ENCODE results near the gene MYO10. TPM values are rescaled to one million over a fixed set of nuclear protein-coding genes. Genes with fewer than 3 reads are reported as not detected.
"Not testable (repeated sequence)": the region's sequence is repeated elsewhere in the genome, so short reads cannot be mapped to it uniquely, and the experiment has no call there.

MYO10 gene
- total RNA-seq: 1.0 and 1.2 TPM in 2 replicates

- Mint-ChIP-seq H3K4me3 (ENCODE audit: low read depth) (peak within 1 kb of the TSS; percentile 80), H3K4me1 (ENCODE audit: low read depth) (peaks cover 28% of the 10 kb centered on the region), H3K27ac (no peak within 1 kb of the TSS), H3K9me3 (no peaks in the 10 kb centered on the region), H3K27me3 (ENCODE audit: low read depth) (peaks cover 67% of the 10 kb centered on the region), H3K36me3 (ENCODE audit: low read depth) (no peaks in the 10 kb centered on the region)
- DNase-seq (ENCODE audit: low spot score): peak; percentile 47
- intact Hi-C loops (cut with micrococcal nuclease): loop anchor here (2.0 to 5.0 kb wide), 2 partner anchors 56 to 149 kb away; no protein-coding TSS in a partner anchor
These were observed at the start of gene MYO10 for GRCh38 chr5:16936150-16936988. Gene MYO10 (minus strand): TSS chr5:16936288. CDS start chr5:16935808, 480 bp downstream.

- intact Hi-C loops (cut with micrococcal nuclease): not testable (repeated sequence)
These were observed 49.2 kb upstream of the MYO10 start for GRCh38 chr5:16985304-16985703.

GRCh38 chr5:16983972-16984371 is 47.9 kb upstream of the MYO10 start:
- DNase-seq (ENCODE audit: low spot score): no peak
- H3K36me3 Mint-ChIP-seq (ENCODE audit: low read depth): no peaks in the 10 kb centered on the region
- intact Hi-C loops (cut with micrococcal nuclease): no loop called here
- no peak overlapping the region for H3K27ac Mint-ChIP-seq
- H3K9me3 Mint-ChIP-seq: no peaks in the 10 kb centered on the region
- no peak overlapping the region for H3K4me3 Mint-ChIP-seq (ENCODE audit: low read depth)
- peaks cover 2% of the 10 kb centered on the region for H3K27me3 Mint-ChIP-seq (ENCODE audit: low read depth)
- no peaks in the 10 kb centered on the region for H3K4me1 Mint-ChIP-seq (ENCODE audit: low read depth)

More at GRCh38 chr5:16985304-16985703, 49.2 kb upstream of the MYO10 start:
- H3K4me1 Mint-ChIP-seq (ENCODE audit: low read depth); DNase-seq (ENCODE audit: low spot score); H3K4me3 Mint-ChIP-seq (ENCODE audit: low read depth); H3K36me3 Mint-ChIP-seq (ENCODE audit: low read depth); H3K9me3 Mint-ChIP-seq; H3K27me3 Mint-ChIP-seq (ENCODE audit: low read depth); H3K27ac Mint-ChIP-seq: not testable (repeated sequence)

- Mint-ChIP-seq H3K4me3 (ENCODE audit: low read depth) (no peak overlapping the region), H3K9me3 (no peaks in the 10 kb centered on the region), H3K36me3 (ENCODE audit: low read depth) (no peaks in the 10 kb centered on the region), H3K27ac (no peak overlapping the region), H3K27me3 (ENCODE audit: low read depth) (peaks cover 2% of the 10 kb centered on the region), H3K4me1 (ENCODE audit: low read depth) (no peaks in the 10 kb centered on the region)
- intact Hi-C loops (cut with micrococcal nuclease): no loop called here
- no peak for DNase-seq (ENCODE audit: low spot score)
These were observed 47.0 kb upstream of the MYO10 start for GRCh38 chr5:16983022-16983639.

GRCh38 chr5:16981700-16982099 is 45.6 kb upstream of the MYO10 start:
- Mint-ChIP-seq H3K9me3 (no peaks in the 10 kb centered on the region), H3K36me3 (ENCODE audit: low read depth) (no peaks in the 10 kb centered on the region), H3K27me3 (ENCODE audit: low read depth) (peaks cover 2% of the 10 kb centered on the region), H3K4me1 (ENCODE audit: low read depth) (no peaks in the 10 kb centered on the region), H3K27ac (no peak overlapping the region), H3K4me3 (ENCODE audit: low read depth) (no peak overlapping the region)
- intact Hi-C loops (cut with micrococcal nuclease): no loop called here
- no peak for DNase-seq (ENCODE audit: low spot score)

DNA sequence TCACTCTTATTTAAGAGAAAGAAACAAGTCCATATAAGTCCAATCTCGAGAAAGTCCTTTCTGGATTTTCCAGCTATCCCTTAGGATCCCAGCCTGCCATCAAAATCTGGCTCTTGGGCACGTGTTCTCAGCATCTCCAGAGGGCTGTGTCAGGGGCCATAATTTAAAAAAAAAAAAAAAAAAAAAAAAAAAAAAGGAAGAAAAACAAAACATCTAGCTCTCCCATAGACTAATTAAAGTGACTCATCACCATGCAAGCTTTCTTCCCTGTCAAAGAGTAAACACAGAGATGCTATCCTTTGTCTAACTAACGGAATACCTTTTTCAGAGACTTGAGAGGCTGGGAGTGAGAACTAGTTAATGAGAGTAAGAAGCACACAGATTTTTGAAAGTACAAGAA is 44.9 kb upstream of the MYO10 start:
- intact Hi-C loops (cut with micrococcal nuclease): no loop called here
- no peaks in the 10 kb centered on the region for H3K27me3 Mint-ChIP-seq (ENCODE audit: low read depth)
- no peak for DNase-seq (ENCODE audit: low spot score)
- no peak overlapping the region for H3K27ac Mint-ChIP-seq
- H3K4me3 Mint-ChIP-seq (ENCODE audit: low read depth): no peak overlapping the region
- no peaks in the 10 kb centered on the region for H3K36me3 Mint-ChIP-seq (ENCODE audit: low read depth)
- H3K9me3 Mint-ChIP-seq: no peaks in the 10 kb centered on the region
- no peaks in the 10 kb centered on the region for H3K4me1 Mint-ChIP-seq (ENCODE audit: low read depth)

DNA sequence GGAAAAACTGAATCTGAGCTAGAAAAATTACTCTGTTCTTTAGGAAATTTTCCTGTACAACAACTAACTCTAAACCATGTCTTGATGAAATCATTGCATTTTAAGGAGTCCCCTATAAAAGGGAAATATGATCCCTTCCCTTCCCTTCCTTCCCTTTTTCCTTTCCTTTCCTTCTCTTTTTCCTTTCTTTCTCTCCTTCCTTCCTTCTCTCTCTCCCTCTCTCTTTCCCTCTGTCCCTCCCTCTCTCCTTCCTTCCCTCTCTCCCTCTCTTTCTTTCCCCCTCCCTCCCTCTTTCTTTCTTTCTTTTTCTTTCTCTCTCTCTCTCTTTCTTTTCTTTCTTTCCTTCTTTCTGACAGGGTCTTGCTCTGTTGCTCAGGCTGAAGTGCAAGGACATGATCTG is 42.2 kb upstream of the MYO10 start:
- Mint-ChIP-seq H3K36me3 (ENCODE audit: low read depth) (no peaks in the 10 kb centered on the region), H3K27ac (no peak overlapping the region), H3K27me3 (ENCODE audit: low read depth) (no peaks in the 10 kb centered on the region)

DNA sequence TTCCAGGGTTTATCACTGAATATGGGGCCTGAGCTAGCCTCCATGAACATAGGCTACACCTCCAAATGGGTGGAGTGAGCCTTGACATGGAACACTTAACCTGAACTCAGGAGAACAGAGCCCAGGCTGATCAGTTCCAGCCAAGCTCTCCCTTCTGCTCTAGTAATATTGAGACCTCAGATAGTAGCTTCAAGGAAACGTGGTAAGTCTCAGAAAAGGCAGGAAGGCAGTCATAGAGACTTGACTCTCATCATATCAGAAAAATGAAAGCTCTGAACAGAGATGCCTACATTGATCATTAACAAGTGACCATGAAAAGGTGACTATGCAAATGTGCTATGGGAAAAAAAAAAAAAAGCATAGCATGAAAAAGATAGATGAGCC is 40.5 kb upstream of the MYO10 start:
- no peak overlapping the region for H3K4me3 Mint-ChIP-seq (ENCODE audit: low read depth)
- DNase-seq (ENCODE audit: low spot score): no peak
- intact Hi-C loops (cut with micrococcal nuclease): no loop called here
- no peak overlapping the region for H3K27ac Mint-ChIP-seq
- no peaks in the 10 kb centered on the region for H3K27me3 Mint-ChIP-seq (ENCODE audit: low read depth)
- H3K4me1 Mint-ChIP-seq (ENCODE audit: low read depth): no peaks in the 10 kb centered on the region
- no peaks in the 10 kb centered on the region for H3K9me3 Mint-ChIP-seq
- no peaks in the 10 kb centered on the region for H3K36me3 Mint-ChIP-seq (ENCODE audit: low read depth)

More for the DNA sequence above, 42.2 kb upstream of the MYO10 start:
- no peak overlapping the region for H3K4me3 Mint-ChIP-seq (ENCODE audit: low read depth)
- H3K4me1 Mint-ChIP-seq (ENCODE audit: low read depth): no peaks in the 10 kb centered on the region
- no peak for DNase-seq (ENCODE audit: low spot score)
- no peaks in the 10 kb centered on the region for H3K9me3 Mint-ChIP-seq
- intact Hi-C loops (cut with micrococcal nuclease): no loop called here

- no peaks in the 10 kb centered on the region for H3K36me3 Mint-ChIP-seq (ENCODE audit: low read depth)
- intact Hi-C loops (cut with micrococcal nuclease): no loop called here
- DNase-seq (ENCODE audit: low spot score): no peak
- no peaks in the 10 kb centered on the region for H3K9me3 Mint-ChIP-seq
- no peaks in the 10 kb centered on the region for H3K4me1 Mint-ChIP-seq (ENCODE audit: low read depth)
- H3K27me3 Mint-ChIP-seq (ENCODE audit: low read depth): no peaks in the 10 kb centered on the region
- H3K27ac Mint-ChIP-seq: no peak overlapping the region
- no peak overlapping the region for H3K4me3 Mint-ChIP-seq (ENCODE audit: low read depth)
These were observed 40.0 kb upstream of the MYO10 start for GRCh38 chr5:16975950-16976624.

GRCh38 chr5:16974981-16975380 is 38.9 kb upstream of the MYO10 start:
- no peak overlapping the region for H3K4me3 Mint-ChIP-seq (ENCODE audit: low read depth)
- no peaks in the 10 kb centered on the region for H3K4me1 Mint-ChIP-seq (ENCODE audit: low read depth)
- no peak overlapping the region for H3K27ac Mint-ChIP-seq
- H3K36me3 Mint-ChIP-seq (ENCODE audit: low read depth): no peaks in the 10 kb centered on the region
- intact Hi-C loops (cut with micrococcal nuclease): no loop called here
- H3K27me3 Mint-ChIP-seq (ENCODE audit: low read depth): no peaks in the 10 kb centered on the region
- no peaks in the 10 kb centered on the region for H3K9me3 Mint-ChIP-seq
- DNase-seq (ENCODE audit: low spot score): no peak

- Mint-ChIP-seq H3K4me1 (ENCODE audit: low read depth) (no peaks in the 10 kb centered on the region), H3K27ac (no peak overlapping the region), H3K36me3 (ENCODE audit: low read depth) (no peaks in the 10 kb centered on the region), H3K4me3 (ENCODE audit: low read depth) (no peak overlapping the region), H3K9me3 (no peaks in the 10 kb centered on the region), H3K27me3 (ENCODE audit: low read depth) (no peaks in the 10 kb centered on the region)
- intact Hi-C loops (cut with micrococcal nuclease): no loop called here
- no peak for DNase-seq (ENCODE audit: low spot score)
These were observed 34.7 kb upstream of the MYO10 start for GRCh38 chr5:16970826-16971225.

DNA sequence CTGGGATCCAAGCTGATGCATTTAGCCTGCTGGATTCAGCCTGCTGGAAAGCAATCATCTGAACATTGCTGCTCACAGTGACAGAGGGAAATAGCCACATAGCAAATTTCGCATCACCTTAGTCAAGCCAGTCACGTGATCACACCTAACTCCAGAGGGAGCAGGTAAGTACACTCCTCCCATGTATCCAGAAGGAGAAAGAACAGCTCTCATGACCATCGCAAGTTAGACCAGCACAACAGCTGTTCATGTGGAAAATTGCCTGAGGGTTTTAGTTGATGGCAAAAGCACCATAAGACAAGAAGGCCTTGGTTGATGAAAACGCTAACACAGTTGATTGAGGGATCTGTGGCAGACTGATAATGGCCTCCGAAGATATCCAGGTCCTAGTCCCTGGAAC is 34.2 kb upstream of the MYO10 start:
- H3K36me3 Mint-ChIP-seq (ENCODE audit: low read depth): no peaks in the 10 kb centered on the region
- H3K27me3 Mint-ChIP-seq (ENCODE audit: low read depth): no peaks in the 10 kb centered on the region
- intact Hi-C loops (cut with micrococcal nuclease): no loop called here
- H3K27ac Mint-ChIP-seq: no peak overlapping the region
- no peak for DNase-seq (ENCODE audit: low spot score)
- no peaks in the 10 kb centered on the region for H3K4me1 Mint-ChIP-seq (ENCODE audit: low read depth)
- H3K4me3 Mint-ChIP-seq (ENCODE audit: low read depth): no peak overlapping the region
- H3K9me3 Mint-ChIP-seq: no peaks in the 10 kb centered on the region

DNA sequence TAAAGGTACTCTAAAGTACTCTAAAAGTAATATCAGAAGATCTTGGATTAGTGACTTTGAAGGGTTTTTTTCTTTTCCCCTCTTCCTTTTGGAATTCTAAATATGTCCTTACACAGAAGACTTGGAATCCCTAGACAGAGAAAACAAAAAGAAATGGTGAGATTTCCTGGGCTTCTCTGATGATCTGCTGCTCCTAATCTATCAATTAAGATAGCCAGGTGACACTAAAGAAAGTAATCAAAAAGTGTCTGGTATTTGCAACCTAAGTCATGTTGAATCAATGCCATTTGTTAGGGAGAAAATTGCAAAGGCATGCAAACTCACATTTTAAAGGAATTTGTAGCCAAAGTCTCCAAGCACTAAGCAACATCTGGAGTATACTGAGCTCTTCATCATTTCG is 29.5 kb upstream of the MYO10 start:
- no peaks in the 10 kb centered on the region for H3K36me3 Mint-ChIP-seq (ENCODE audit: low read depth)
- H3K4me1 Mint-ChIP-seq (ENCODE audit: low read depth): no peaks in the 10 kb centered on the region
- DNase-seq (ENCODE audit: low spot score): no peak
- H3K27me3 Mint-ChIP-seq (ENCODE audit: low read depth): no peaks in the 10 kb centered on the region
- H3K9me3 Mint-ChIP-seq: no peaks in the 10 kb centered on the region
- H3K27ac Mint-ChIP-seq: no peak overlapping the region
- intact Hi-C loops (cut with micrococcal nuclease): no loop called here
- no peak overlapping the region for H3K4me3 Mint-ChIP-seq (ENCODE audit: low read depth)

Data from activated T-helper 2 cell treated with anti-CD3 and anti-CD28 coated beads, Interferon-gamma antibody, Interleukin-2, Interleukin-4, amounts not matched to agents 10 μg/mL and 5 μg/mL and 100 μg/mL, durations not matched to agents 14 hours and 24 hours and 36 hours (primary cell).